Stimulated activated CD4-positive, alpha-beta T cell treated with anti-CD3 and anti-CD28 coated beads, Interleukin-2, amount 100 ng/mL, for 48 hours (primary cell): ENCODE results near the gene ACER3.
"Not testable (repeated sequence)": the region's sequence is repeated elsewhere in the genome, so short reads cannot be mapped to it uniquely, and the experiment has no call there.

Experiments
- DNase-seq, 2 donors: peaks; one replicate each; pipeline ENCODE4 v3.0.0-alpha.2; 2020

ACER3 gene

GRCh38 chr11:77042111-77042726 is 181.5 kb downstream of the ACER3 start:
- no peak for DNase-seq

GRCh38 chr11:77044356-77044755 is 183.6 kb downstream of the ACER3 start:
- DNase-seq = no peak

- no peak for DNase-seq
Observed at GRCh38 chr11:77044886-77045285, 184.2 kb downstream of the ACER3 start.

- peak; percentile 51 to 69 for DNase-seq
Observed at GRCh38 chr11:77046060-77046501, 185.4 kb downstream of the ACER3 start.

- DNase-seq = peak; percentile 51 to 64
Observed at GRCh38 chr11:77047007-77047927, 186.5 kb downstream of the ACER3 start.

- DNase-seq = not testable (repeated sequence)
Observed at GRCh38 chr11:77047928-77048446, 187.3 kb downstream of the ACER3 start.

GRCh38 chr11:77049026-77049425 is 188.3 kb downstream of the ACER3 start:
- DNase-seq = no peak

- DNase-seq = no peak
Observed at GRCh38 chr11:77051511-77051910, 190.8 kb downstream of the ACER3 start.

GRCh38 chr11:77052518-77052917 is 191.8 kb downstream of the ACER3 start:
- DNase-seq = no peak

- DNase-seq = no peak
Observed at GRCh38 chr11:77053217-77054015, 192.7 kb downstream of the ACER3 start.

- DNase-seq = no peak
Observed at GRCh38 chr11:77054084-77054483, 193.4 kb downstream of the ACER3 start.

GRCh38 chr11:77055101-77055561 is 194.4 kb downstream of the ACER3 start:
- no peak for DNase-seq

- DNase-seq = no peak
Observed at GRCh38 chr11:77055913-77056312, 195.2 kb downstream of the ACER3 start.

- no peak for DNase-seq
Observed at GRCh38 chr11:77056814-77057402, 196.2 kb downstream of the ACER3 start.

- no peak for DNase-seq
Observed at GRCh38 chr11:77057938-77058474, 197.3 kb downstream of the ACER3 start.

- DNase-seq = no peak
Observed at GRCh38 chr11:77058900-77059299, 198.2 kb downstream of the ACER3 start.

GRCh38 chr11:77059806-77060205 is 199.1 kb downstream of the ACER3 start:
- DNase-seq = no peak

GRCh38 chr11:77060234-77060633 is 199.5 kb downstream of the ACER3 start:
- DNase-seq = no peak

- DNase-seq = not testable (repeated sequence)
Observed at GRCh38 chr11:77061258-77061657, 200.5 kb downstream of the ACER3 start.

GRCh38 chr11:77062924-77063323 is 202.2 kb downstream of the ACER3 start:
- DNase-seq = no peak

- DNase-seq = no peak
Observed at GRCh38 chr11:77063407-77063806, 202.7 kb downstream of the ACER3 start.

GRCh38 chr11:77063861-77064260 is 203.1 kb downstream of the ACER3 start:
- no peak for DNase-seq
